Neural cell (in vitro differentiated cells): ENCODE results near the gene HDAC7. TPM values are rescaled to one million over a fixed set of nuclear protein-coding genes. Genes with fewer than 3 reads are reported as not detected.

ENCODE experiments used
- H2AFZ ChIP-seq: fragments of 200-600, 300-800 bp; sonication (generic), shearing (Covaris generic); 2 replicates; pipeline ENCODE4 v1.6.0; 2014; ENCODE audit warnings: low read depth, mild to moderate bottlenecking, antibody characterized with exemption, low read length, moderate library complexity
- H3F3A ChIP-seq: fragments of 200-600 bp; shearing (Covaris generic); 2 replicates; pipeline ENCODE4 v1.6.1; 2016; ENCODE audit warnings: mild to moderate bottlenecking, moderate library complexity, mixed read lengths, antibody characterized with exemption, low read length; ENCODE audit not compliant: insufficient read depth, poor library complexity, severe bottlenecking
- H3K27ac ChIP-seq: fragments of 200-600, 300-800 bp; sonication (generic), shearing (Covaris generic); 2 replicates; pipeline ENCODE4 v1.5.1; 2014; ENCODE audit warnings: mild to moderate bottlenecking, low read length, moderate library complexity
- H3K27me3 ChIP-seq: fragments of 300-800, 200-600 bp; sonication (generic), shearing (Covaris generic); 2 replicates; pipeline ENCODE4 v1.6.0; 2014; ENCODE audit warnings: mild to moderate bottlenecking, low read depth, low read length, moderate library complexity; ENCODE audit not compliant: insufficient read depth
- H3K36me3 ChIP-seq: fragments of 300-800, 200-600 bp; sonication (generic), shearing (Covaris generic); 2 replicates; pipeline ENCODE4 v1.5.1; 2014; ENCODE audit warnings: mild to moderate bottlenecking, antibody characterized with exemption, low read length, moderate library complexity; ENCODE audit not compliant: insufficient read depth
- H3K4me2 ChIP-seq: fragments of 300-800, 200-600 bp; sonication (generic), shearing (Covaris generic); 2 replicates; pipeline ENCODE4 v1.6.0; 2014; ENCODE audit warnings: mild to moderate bottlenecking, low read length
- H3K4me3 ChIP-seq: fragments of 300-800, 200-600 bp; sonication (generic), shearing (Covaris generic); 2 replicates; pipeline ENCODE4 v1.5.1; 2014; ENCODE audit warnings: mild to moderate bottlenecking, low read length, moderate library complexity
- H3K79me2 ChIP-seq: fragments of 200-600 bp; shearing (Covaris generic); replicated peaks from 2 replicates; pipeline ENCODE4 v1.6.0; 2014; ENCODE audit warnings: mild to moderate bottlenecking, low read length, moderate library complexity; ENCODE audit not compliant: insufficient read depth
- H3K9ac ChIP-seq: fragments of 300-800, 200-600 bp; sonication (generic), shearing (Covaris generic); 2 replicates; pipeline ENCODE4 v1.6.1; 2016; ENCODE audit warnings: mild to moderate bottlenecking, low read length, mixed read lengths
- H3K9me2 ChIP-seq: fragments of 200-600 bp; shearing (Covaris generic); 2 replicates; pipeline ENCODE4 v1.6.1; 2016; ENCODE audit warnings: mild to moderate bottlenecking, low read length, mixed read lengths; ENCODE audit not compliant: insufficient read depth
- H3K9me3 ChIP-seq: fragments of 200-600, 300-800 bp; sonication (generic), shearing (Covaris generic); 2 replicates; pipeline ENCODE4 v1.6.1; 2016; ENCODE audit warnings: mild to moderate bottlenecking, mixed run types, low read length, moderate library complexity, mixed read lengths
- H4K20me1 ChIP-seq: fragments of 200-600 bp; shearing (Covaris generic); 2 replicates; pipeline ENCODE4 v1.6.1; 2016; ENCODE audit warnings: mild to moderate bottlenecking, mixed run types; ENCODE audit not compliant: insufficient read depth
- EP300 ChIP-seq: fragments of 450-650 bp; conservative IDR thresholded peaks from 2 replicates; pipeline ENCODE4 v1.6.1; 2014; ENCODE audit warnings: antibody characterized with exemption, mild to moderate bottlenecking, moderate library complexity; ENCODE audit not compliant: poor library complexity, severe bottlenecking
- EZH2 ChIP-seq: fragments of 200-600, 300-800 bp; shearing (Covaris generic), sonication (generic); IDR thresholded peaks from 2 replicates; pipeline ENCODE4 v1.6.1; 2014; ENCODE audit warnings: antibody characterized with exemption, low read length, borderline replicate concordance, mild to moderate bottlenecking; ENCODE audit not compliant: insufficient read depth, poor library complexity, severe bottlenecking
- MXI1 ChIP-seq: fragments of 450-650 bp; conservative IDR thresholded peaks from 2 replicates; pipeline ENCODE4 v1.6.1; 2014; ENCODE audit warnings: antibody characterized with exemption, mild to moderate bottlenecking; ENCODE audit not compliant: poor library complexity, severe bottlenecking
- POLR2AphosphoS5 ChIP-seq: IDR thresholded peaks from 2 replicates; pipeline ENCODE4 v1.6.1; 2012
- RAD21 ChIP-seq: fragments of 450-650 bp; conservative IDR thresholded peaks from 2 replicates; pipeline ENCODE4 v1.6.1; 2014; ENCODE audit warnings: antibody characterized with exemption, mild to moderate bottlenecking, moderate library complexity
- SMC3 ChIP-seq: fragments of 450-650 bp; conservative IDR thresholded peaks from 2 replicates; pipeline ENCODE4 v1.6.1; 2014; ENCODE audit warnings: antibody characterized with exemption, mild to moderate bottlenecking, moderate library complexity; ENCODE audit not compliant: poor library complexity
- TAF1 ChIP-seq: IDR thresholded peaks from 2 replicates; pipeline ENCODE4 v1.6.1; 2012; ENCODE audit warnings: low read depth
- polyA plus RNA-seq: library from polyadenylated mRNA; depleted of rRNA; stranded (reverse); fragments of >200 nt; gene quantifications from 2 replicates; pipeline ENCODE4 v1.2.3, GENCODE V29; 2014
- TF ChIP-seq, protein P1 (sequence below): IDR thresholded peaks from 2 replicates; pipeline ENCODE4 v1.6.1; 2012; ENCODE audit warnings: borderline replicate concordance
- TF ChIP-seq, protein P2 (sequence below): fragments of 450-650 bp; IDR thresholded peaks from 2 replicates; pipeline ENCODE4 v1.5.1; 2014; ENCODE audit warnings: antibody characterized with exemption, mild to moderate bottlenecking, moderate library complexity; ENCODE audit not compliant: poor library complexity, severe bottlenecking

HDAC7 gene
- polyA plus RNA-seq, 1 donor from 2014 or later = 30.2 TPM

DNA sequence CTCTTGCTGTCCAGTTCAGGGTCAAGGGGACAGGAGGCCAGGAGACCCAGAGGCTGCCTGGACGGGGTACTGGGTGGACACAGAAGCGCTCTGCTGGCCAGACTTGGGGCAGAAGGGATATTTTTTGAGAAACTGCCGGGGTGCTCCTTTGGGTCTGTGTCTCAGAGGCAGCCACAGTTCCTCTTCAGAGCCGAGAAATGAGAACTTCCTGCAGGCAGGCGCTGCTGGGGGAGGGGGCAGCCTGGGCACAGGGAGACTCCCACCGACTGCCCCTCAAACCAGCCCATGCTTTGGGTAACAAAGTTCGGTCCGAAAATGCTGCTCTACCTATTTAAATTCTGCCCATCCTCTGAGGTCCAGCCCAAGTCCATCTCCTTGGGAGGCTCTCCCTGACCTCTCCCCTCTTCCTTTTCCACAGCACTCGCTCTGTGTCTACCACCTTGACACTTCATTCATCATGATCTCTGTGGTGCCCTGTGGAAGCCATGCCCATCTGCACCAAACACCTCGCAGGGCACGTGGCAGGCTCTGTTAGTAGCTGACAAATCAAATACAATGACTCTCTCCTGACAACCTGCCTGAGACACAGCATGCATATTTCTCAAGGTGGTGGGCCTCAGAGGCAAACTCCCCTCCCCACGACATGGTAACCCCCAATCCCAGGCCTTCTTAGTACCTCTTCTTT is 16.4 kb downstream of the HDAC7 start:
- H3K9ac ChIP-seq = no peak overlapping the region
- no peaks in the 10 kb centered on the region for H3K9me2 ChIP-seq
- H4K20me1 ChIP-seq = no peaks in the 10 kb centered on the region
- H3K36me3 ChIP-seq = no peaks in the 10 kb centered on the region
- peaks cover 12% of the 10 kb centered on the region for H3K79me2 ChIP-seq
- no peak overlapping the region for H2AFZ ChIP-seq
- TF ChIP-seq EP300 = no peak
- no peak for TF ChIP-seq TAF1
- no peak for TF ChIP-seq MXI1
- TF ChIP-seq, protein P1, sequence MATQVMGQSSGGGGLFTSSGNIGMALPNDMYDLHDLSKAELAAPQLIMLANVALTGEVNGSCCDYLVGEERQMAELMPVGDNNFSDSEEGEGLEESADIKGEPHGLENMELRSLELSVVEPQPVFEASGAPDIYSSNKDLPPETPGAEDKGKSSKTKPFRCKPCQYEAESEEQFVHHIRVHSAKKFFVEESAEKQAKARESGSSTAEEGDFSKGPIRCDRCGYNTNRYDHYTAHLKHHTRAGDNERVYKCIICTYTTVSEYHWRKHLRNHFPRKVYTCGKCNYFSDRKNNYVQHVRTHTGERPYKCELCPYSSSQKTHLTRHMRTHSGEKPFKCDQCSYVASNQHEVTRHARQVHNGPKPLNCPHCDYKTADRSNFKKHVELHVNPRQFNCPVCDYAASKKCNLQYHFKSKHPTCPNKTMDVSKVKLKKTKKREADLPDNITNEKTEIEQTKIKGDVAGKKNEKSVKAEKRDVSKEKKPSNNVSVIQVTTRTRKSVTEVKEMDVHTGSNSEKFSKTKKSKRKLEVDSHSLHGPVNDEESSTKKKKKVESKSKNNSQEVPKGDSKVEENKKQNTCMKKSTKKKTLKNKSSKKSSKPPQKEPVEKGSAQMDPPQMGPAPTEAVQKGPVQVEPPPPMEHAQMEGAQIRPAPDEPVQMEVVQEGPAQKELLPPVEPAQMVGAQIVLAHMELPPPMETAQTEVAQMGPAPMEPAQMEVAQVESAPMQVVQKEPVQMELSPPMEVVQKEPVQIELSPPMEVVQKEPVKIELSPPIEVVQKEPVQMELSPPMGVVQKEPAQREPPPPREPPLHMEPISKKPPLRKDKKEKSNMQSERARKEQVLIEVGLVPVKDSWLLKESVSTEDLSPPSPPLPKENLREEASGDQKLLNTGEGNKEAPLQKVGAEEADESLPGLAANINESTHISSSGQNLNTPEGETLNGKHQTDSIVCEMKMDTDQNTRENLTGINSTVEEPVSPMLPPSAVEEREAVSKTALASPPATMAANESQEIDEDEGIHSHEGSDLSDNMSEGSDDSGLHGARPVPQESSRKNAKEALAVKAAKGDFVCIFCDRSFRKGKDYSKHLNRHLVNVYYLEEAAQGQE = no peak
- no peak for TF ChIP-seq EZH2
- no peak for TF ChIP-seq POLR2AphosphoS5
- TF ChIP-seq, protein P2, sequence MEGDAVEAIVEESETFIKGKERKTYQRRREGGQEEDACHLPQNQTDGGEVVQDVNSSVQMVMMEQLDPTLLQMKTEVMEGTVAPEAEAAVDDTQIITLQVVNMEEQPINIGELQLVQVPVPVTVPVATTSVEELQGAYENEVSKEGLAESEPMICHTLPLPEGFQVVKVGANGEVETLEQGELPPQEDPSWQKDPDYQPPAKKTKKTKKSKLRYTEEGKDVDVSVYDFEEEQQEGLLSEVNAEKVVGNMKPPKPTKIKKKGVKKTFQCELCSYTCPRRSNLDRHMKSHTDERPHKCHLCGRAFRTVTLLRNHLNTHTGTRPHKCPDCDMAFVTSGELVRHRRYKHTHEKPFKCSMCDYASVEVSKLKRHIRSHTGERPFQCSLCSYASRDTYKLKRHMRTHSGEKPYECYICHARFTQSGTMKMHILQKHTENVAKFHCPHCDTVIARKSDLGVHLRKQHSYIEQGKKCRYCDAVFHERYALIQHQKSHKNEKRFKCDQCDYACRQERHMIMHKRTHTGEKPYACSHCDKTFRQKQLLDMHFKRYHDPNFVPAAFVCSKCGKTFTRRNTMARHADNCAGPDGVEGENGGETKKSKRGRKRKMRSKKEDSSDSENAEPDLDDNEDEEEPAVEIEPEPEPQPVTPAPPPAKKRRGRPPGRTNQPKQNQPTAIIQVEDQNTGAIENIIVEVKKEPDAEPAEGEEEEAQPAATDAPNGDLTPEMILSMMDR = no peak
- no peak for TF ChIP-seq RAD21
- TF ChIP-seq SMC3 = no peak
- H3K27ac ChIP-seq = no peak overlapping the region
- no peak overlapping the region for H3K4me3 ChIP-seq
- H3K4me2 ChIP-seq = no peak overlapping the region
- no peaks in the 10 kb centered on the region for H3K27me3 ChIP-seq
- no peaks in the 10 kb centered on the region for H3F3A ChIP-seq
- no peaks in the 10 kb centered on the region for H3K9me3 ChIP-seq

DNA sequence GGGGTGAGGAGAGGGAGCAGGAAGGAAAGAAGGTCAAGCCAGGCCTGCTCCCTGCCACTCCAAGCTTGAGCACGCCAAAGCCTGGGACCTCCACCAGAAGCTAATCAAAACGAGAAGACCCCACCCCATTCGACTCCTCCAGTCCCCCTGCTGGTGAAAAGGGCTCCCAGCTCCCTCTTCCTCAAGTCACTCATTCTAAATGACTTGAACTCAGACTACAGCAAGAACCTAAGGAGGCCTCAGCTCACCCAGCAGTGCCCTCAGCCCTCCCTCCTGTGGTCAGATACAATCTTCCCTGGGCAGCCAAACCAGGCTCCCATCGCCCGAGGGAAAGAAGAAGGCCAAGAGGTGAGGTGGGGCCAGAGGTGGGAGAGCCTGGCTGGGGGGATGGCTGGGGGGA is 17.4 kb downstream of the HDAC7 start:
- no peaks in the 10 kb centered on the region for H3K9me2 ChIP-seq
- H2AFZ ChIP-seq = no peak overlapping the region
- H4K20me1 ChIP-seq = no peaks in the 10 kb centered on the region
- no peaks in the 10 kb centered on the region for H3K9me3 ChIP-seq
- H3K36me3 ChIP-seq = no peaks in the 10 kb centered on the region
- H3K27me3 ChIP-seq = no peaks in the 10 kb centered on the region
- H3K27ac ChIP-seq = no peak overlapping the region
- no peak overlapping the region for H3K4me2 ChIP-seq
- H3K4me3 ChIP-seq = no peak overlapping the region
- no peaks in the 10 kb centered on the region for H3F3A ChIP-seq
- TF ChIP-seq, protein P1 = no peak
- TF ChIP-seq EZH2 (no peak), SMC3 (no peak), RAD21 (no peak), TAF1 (no peak), EP300 (no peak), POLR2AphosphoS5 (no peak), MXI1 (no peak)
- TF ChIP-seq, protein P2 = no peak
- peaks cover 6% of the 10 kb centered on the region for H3K79me2 ChIP-seq
- no peak overlapping the region for H3K9ac ChIP-seq
